GM12878 (cell line): ENCODE measurements around the gene SAMD4A. TPM values are rescaled to one million over a fixed set of nuclear protein-coding genes. Genes with fewer than 3 reads are reported as not detected.

Experiments used
- ATAC-seq: fragments of 200-7000 bp; cut with Tn5 transposase; 3 replicates; pipeline ENCODE4 v1.9.1; 2020; ENCODE audit warnings: mild to moderate bottlenecking, moderate library complexity
- BruUV-seq: library from RNA; stranded (reverse); fragments of 400-500 nt; replicated peaks from 2 replicates; lab custom pipeline; 2021; lab: Mats Ljungman, UMichigan
- CTCF ChIA-PET: fragments of 300-600 bp; sonication (Branson Sonifier 250); formaldehyde crosslinking; extraction: SDS; loops from one replicate; lab custom pipeline; 2021; ENCODE audit warnings: inconsistent platforms; lab: Yijun Ruan, JAX
- POLR2A ChIA-PET: fragments of 350-600 bp; formaldehyde crosslinking; extraction: SDS; loops from one replicate; lab custom pipeline; 2021; ENCODE audit warnings: inconsistent platforms; lab: Charles Lee
- RAD21 ChIA-PET: fragments of 300-600 bp; sonication (Branson Sonifier 250); formaldehyde crosslinking; loops from one replicate; lab custom pipeline; 2023; ENCODE audit warnings: antibody characterized with exemption; ENCODE audit not compliant: unreplicated experiment; lab: Charles Lee
- SMC1A ChIA-PET: fragments of 300-600 bp; sonication (Branson Sonifier 250); formaldehyde crosslinking; loops from one replicate; lab custom pipeline; 2023; ENCODE audit not compliant: unreplicated experiment, uncharacterized antibody; lab: Charles Lee
- DNase-seq: peaks from one replicate; pipeline ENCODE4 v3.0.0-alpha.2; 2011; ENCODE audit warnings: low read depth, low spot score
- FAIRE-seq: peaks from 3 replicates; lab custom pipeline; 2011; peaks lifted over from hg19 to GRCh38; lab: Jason Lieb, UNC
- H2AFZ ChIP-seq: 2 replicates; pipeline ENCODE4 v1.6.0; 2011; ENCODE audit warnings: low read depth, low read length, control low read depth; ENCODE audit not compliant: control insufficient read depth
- H3K27ac ChIP-seq: 2 replicates; pipeline ENCODE4 v1.5.1; 2011; ENCODE audit warnings: control low read depth; ENCODE audit not compliant: control insufficient read depth, insufficient read depth
- H3K27me3 ChIP-seq, 2 experiments: replicated peaks in 1 of 2; 2 replicates each; pipeline versions ENCODE4 v1.6.0 to v1.6.1; 2011; ENCODE audit warnings: low read length in 1 of 2; ENCODE audit not compliant: control insufficient read depth in 2 of 2, insufficient read depth in 2 of 2
- H3K36me3 ChIP-seq, 2 experiments: 2 replicates each; pipeline ENCODE4 v1.5.1; 2011; ENCODE audit warnings: low read length in 1 of 2; ENCODE audit not compliant: control insufficient read depth in 2 of 2, insufficient read depth in 2 of 2
- H3K4me1 ChIP-seq: 2 replicates; pipeline ENCODE4 v1.6.1; 2011; ENCODE audit warnings: mild to moderate bottlenecking, low read length, moderate library complexity, mixed read lengths; ENCODE audit not compliant: control insufficient read depth, insufficient read depth
- H3K4me2 ChIP-seq: 2 replicates; pipeline ENCODE4 v1.6.0; 2011; ENCODE audit warnings: control low read depth; ENCODE audit not compliant: control insufficient read depth, insufficient read depth
- H3K4me3 ChIP-seq: fragments of 200-600 bp; sonication (generic); 2 replicates; pipeline ENCODE4 v1.5.1; 2016
- H3K79me2 ChIP-seq: 2 replicates; pipeline ENCODE4 v1.6.0; 2011; ENCODE audit warnings: low read length; ENCODE audit not compliant: control insufficient read depth, insufficient read depth
- H3K9ac ChIP-seq: 2 replicates; pipeline ENCODE4 v1.8.0; 2011; ENCODE audit warnings: low read length, control low read depth, mixed read lengths; ENCODE audit not compliant: control insufficient read depth, insufficient read depth
- H3K9me3 ChIP-seq: replicated peaks from 3 replicates; pipeline ENCODE4 v1.5.1; 2011; ENCODE audit warnings: mild to moderate bottlenecking, low read length; ENCODE audit not compliant: control insufficient read depth, insufficient read depth
- H4K20me1 ChIP-seq: 2 replicates; pipeline ENCODE4 v1.6.0; 2011; ENCODE audit not compliant: control insufficient read depth, insufficient read depth
- BHLHE40 ChIP-seq, 2 experiments: fragments of 450-650 bp in 1 of 2; IDR thresholded peaks; 2 replicates each; pipeline ENCODE4 v1.6.1; 2011 to 2017; ENCODE audit warnings: low read depth in 2 of 2, borderline replicate concordance in 1 of 2, improper control_type of control experiment in 1 of 2, low read length in 1 of 2, mild to moderate bottlenecking in 1 of 2
- CEBPB ChIP-seq, 2 experiments: fragments of 150-350 bp in 1 of 2; IDR thresholded peaks; 2 replicates each; pipeline ENCODE4 v1.6.1; 2012 to 2014; ENCODE audit warnings: low read depth in 2 of 2, low read length in 2 of 2, borderline replicate concordance in 1 of 2, inconsistent platforms in 1 of 2
- FOS ChIP-seq: IDR thresholded peaks from 3 replicates; pipeline ENCODE4 v1.6.1; 2011; ENCODE audit warnings: borderline replicate concordance; ENCODE audit not compliant: insufficient read length; ENCODE audit errors: extremely low read depth
- IKZF2 ChIP-seq, 2 experiments: fragments of 450-650 bp; IDR thresholded peaks; 2 replicates each; pipeline ENCODE4 v1.6.1; 2017; ENCODE audit warnings: mild to moderate bottlenecking in 2 of 2, moderate library complexity in 2 of 2
- IRF3 ChIP-seq: fragments of 450-650 bp; IDR thresholded peaks from 2 replicates; pipeline ENCODE4 v1.6.1; 2014; ENCODE audit warnings: mild to moderate bottlenecking
- JUNB ChIP-seq: IDR thresholded peaks from 2 replicates; pipeline ENCODE4 v1.6.1; 2016; ENCODE audit warnings: antibody characterized with exemption, mild to moderate bottlenecking
- MAX ChIP-seq: IDR thresholded peaks from 2 replicates; pipeline ENCODE4 v1.6.1; 2012; ENCODE audit warnings: low read depth, low read length, improper control_type of control experiment
- MEF2B ChIP-seq: fragments of 450-650 bp; IDR thresholded peaks from 2 replicates; pipeline ENCODE4 v1.6.1; 2018; ENCODE audit warnings: mild to moderate bottlenecking, moderate library complexity; ENCODE audit not compliant: partially characterized antibody, poor library complexity, severe bottlenecking
- MTA2 ChIP-seq: fragments of 450-650 bp; IDR thresholded peaks from 2 replicates; pipeline ENCODE4 v1.6.1; 2016; ENCODE audit warnings: low read depth, mild to moderate bottlenecking, moderate library complexity
- POLR2A ChIP-seq: IDR thresholded peaks from 2 replicates; pipeline ENCODE4 v1.6.1; 2011; ENCODE audit warnings: low read depth, mild to moderate bottlenecking, low read length
- POLR2AphosphoS5 ChIP-seq: IDR thresholded peaks from 2 replicates; pipeline ENCODE4 v1.6.1; 2011; ENCODE audit warnings: mild to moderate bottlenecking, low read length, inconsistent platforms
- RAD51 ChIP-seq: fragments of 450-650 bp; IDR thresholded peaks from 2 replicates; pipeline ENCODE4 v1.6.1; 2016; ENCODE audit warnings: moderate library complexity, mild to moderate bottlenecking, inconsistent platforms
- RELB ChIP-seq: fragments of 450-650 bp; IDR thresholded peaks from 2 replicates; pipeline ENCODE4 v1.6.1; 2017; ENCODE audit warnings: low read depth, mild to moderate bottlenecking, moderate library complexity
- SREBF1 ChIP-seq: IDR thresholded peaks from 2 replicates; pipeline ENCODE4 v1.6.1; 2012; ENCODE audit warnings: mild to moderate bottlenecking, low read length
- SREBF2 ChIP-seq: IDR thresholded peaks from 2 replicates; pipeline ENCODE4 v1.6.1; 2012; ENCODE audit warnings: mild to moderate bottlenecking, low read length
- ZNF24 ChIP-seq: fragments of 450-650 bp; IDR thresholded peaks from 2 replicates; pipeline ENCODE4 v1.6.1; 2017; ENCODE audit warnings: antibody characterized with exemption, mild to moderate bottlenecking
- ZNF592 ChIP-seq: fragments of 450-650 bp; IDR thresholded peaks from 2 replicates; pipeline ENCODE4 v1.6.1; 2017; ENCODE audit warnings: mild to moderate bottlenecking, moderate library complexity
- ZZZ3 ChIP-seq: IDR thresholded peaks from 2 replicates; pipeline ENCODE4 v1.6.1; 2011; ENCODE audit warnings: low read depth; ENCODE audit not compliant: control insufficient read depth, insufficient read length
- WGBS: methylation state at CpG from one replicate; pipeline ENCODE4 v1.1.6; 2016; ENCODE audit warnings: low lambda C conversion rate; ENCODE audit not compliant: insufficient replicate concordance, insufficient coverage; ENCODE audit errors: missing lambda C conversion rate; 5-methylcytosine and 5-hydroxymethylcytosine counted together
- in situ Hi-C: fragments of 300-500 bp; cut with MboI; formaldehyde crosslinking; loops from 9 replicates; pipeline ENCODE4 v1.14.3; 2018; ENCODE audit warnings: mixed read lengths
- intact Hi-C: fragments of 100-400 bp; cut with micrococcal nuclease; formaldehyde crosslinking; loops from one replicate; pipeline ENCODE4 v1.14.2; 2022; ENCODE audit not compliant: unreplicated experiment
- polyA plus RNA-seq, 11 experiments: library from polyadenylated mRNA; depleted of rRNA in 4 of 11; unstranded in 6 of 11; stranded (reverse) in 5 of 11; fragments of >200 nt; fragmentation: Nextera tagmentation in 4 of 11; fragmentation: Illumina TruSeq in 1 of 11; extraction: Ambion mirVana in 4 of 11; extraction: Trizol in 1 of 11; gene quantifications; 1 replicate in 1 of 11; 2 replicates in 10 of 11; pipeline versions ENCODE4 v1.2.1 to v1.2.3, GENCODE V29; 2011 to 2016; ENCODE audit warnings: inconsistent platforms in 2 of 11, missing spikeins in 2 of 11, low read depth in 1 of 11
- total RNA-seq, 4 experiments: library from RNA; depleted of rRNA in 3 of 4; stranded (reverse); fragments of >200 nt in 3 of 4; fragmentation: Illumina TruSeq in 1 of 4; extraction: Trizol in 1 of 4; gene quantifications; 2 replicates each; pipeline versions ENCODE4 v1.2.1 to v1.2.3, GENCODE V29; 2013 to 2021

SAMD4A gene
- total and polyA plus RNA-seq, 10 of the 15 experiments (the other 5 are each of a cell fraction or from before 2014, with no cell fraction given): 0.05 to 0.56 (median 0.31) TPM

GRCh38 chr14:54774824-54775223, 207.9 kb downstream of the SAMD4A start:
- Histone ChIP-seq H3K9me3 (no peaks in the 10 kb centered on the region), H3K4me3 (no peak overlapping the region)
- TF ChIP-seq FOS: no peak
- no peak for TF ChIP-seq ZNF24
- TF ChIP-seq CEBPB (IDR thresholded peaks at IDR 0.05; ENCODE audit: borderline replicate concordance in 1 of 2, low read depth in 2 of 2, low read length in 2 of 2): no peak
- TF ChIP-seq RAD51: no peak
- TF ChIP-seq MTA2: no peak
- TF ChIP-seq BHLHE40 (IDR thresholded peaks at IDR 0.05; ENCODE audit: borderline replicate concordance in 1 of 2, low read depth in 2 of 2, low read length in 1 of 2): no peak
- no peak for TF ChIP-seq IKZF2 (IDR thresholded peaks at IDR 0.05)
- no peak for TF ChIP-seq JUNB
- no peak for TF ChIP-seq POLR2A
- TF ChIP-seq MAX: no peak
- TF ChIP-seq SREBF2: no peak
- no peak for TF ChIP-seq SREBF1
- no peak for TF ChIP-seq MEF2B
- TF ChIP-seq ZNF592: no peak
- no peak for TF ChIP-seq IRF3
- TF ChIP-seq RELB: no peak
- no peak for TF ChIP-seq POLR2AphosphoS5
- TF ChIP-seq ZZZ3: no peak
- TF ChIP-seq, all 136 proteins: peak for 0
- H3K9ac ChIP-seq: no peak overlapping the region
- ChIA-PET RAD21 (interaction anchor here (0.7 to 5.5 kb wide), 8 partner anchors 43 to 246 kb away, joined by 3 to 130 read pairs (median 6); partner anchors contain the start of gene SAMD4A), POLR2A (interaction anchor here (0.7 to 1.1 kb wide), 3 partner anchors 26 to 196 kb away, joined by 3 to 12 read pairs (median 3); no protein-coding TSS in a partner anchor), CTCF (interaction anchor here (0.7 to 6.1 kb wide), 31 partner anchors 8 to 427 kb away, joined by 3 to 160 read pairs (median 4); partner anchors contain the start of genes GCH1 and SAMD4A), SMC1A (interaction anchor here (1.0 to 8.1 kb wide), 16 partner anchors 8 to 412 kb away, joined by 3 to 87 read pairs (median 4); partner anchors contain the start of gene SAMD4A)
- no peaks in the 10 kb centered on the region for H3K36me3 ChIP-seq
- DNase-seq (no peak), ATAC-seq (no peak), FAIRE-seq (no peak)
- H3K27ac ChIP-seq: no peak overlapping the region
- no TSS peak for BruUV-seq
- H2AFZ ChIP-seq: no peak overlapping the region
- no peaks in the 10 kb centered on the region; a peak in 1 of 4 replicates for H3K27me3 ChIP-seq
- 92% methylated on average over 13 of the region's 15 CpGs for WGBS
- intact Hi-C loops: loop anchor here (1.0 to 10.0 kb wide), 4 partner anchors 133 to 410 kb away; no protein-coding TSS in a partner anchor
- peaks cover 30% of the 10 kb centered on the region for H3K4me1 ChIP-seq
- H3K79me2 ChIP-seq: no peaks in the 10 kb centered on the region
- no peaks in the 10 kb centered on the region for H4K20me1 ChIP-seq
- in situ Hi-C loops: loop anchor here (5.0 kb wide), 1 partner anchor 218 kb away; no protein-coding TSS in a partner anchor
- no peak overlapping the region for H3K4me2 ChIP-seq
